A549 (cell line): Measurements from ENCODE around the gene IFITM2. TPM values are rescaled to one million over a fixed set of nuclear protein-coding genes. Genes with fewer than 3 reads are reported as not detected.

Source experiments
- ATAC-seq, 2 experiments: fragments of 200-7000 bp in 1 of 2; fragments of >200 bp in 1 of 2; cut with Nextera tagmentation in 1 of 2; cut with Tn5 transposase in 1 of 2; 3 replicates each; pipeline versions ENCODE4 v1.8.0 to v1.9.1; 2018 to 2020; ENCODE audit warnings: mild to moderate bottlenecking in 1 of 2, moderate library complexity in 1 of 2
- CTCF ChIA-PET: fragments of 300-600 bp; sonication (Branson Sonifier 250); formaldehyde crosslinking; extraction: SDS; loops from one replicate; lab custom pipeline; 2021; ENCODE audit warnings: antibody characterized with exemption, inconsistent platforms; lab: Yijun Ruan, JAX
- POLR2A ChIA-PET: fragments of 350-600 bp; formaldehyde crosslinking; extraction: SDS; loops from one replicate; lab custom pipeline; 2021; ENCODE audit warnings: antibody characterized with exemption, inconsistent platforms; lab: Yijun Ruan, JAX
- DNase-seq, 2 experiments: peaks; one replicate each; pipeline versions ENCODE4 v3.0.0 to v3.0.0-alpha.2; 2011 to 2016; ENCODE audit warnings: low read depth in 1 of 2, low spot score in 1 of 2
- FAIRE-seq: peaks from 2 replicates; lab custom pipeline; 2011; peaks lifted over from hg19 to GRCh38; lab: Jason Lieb, UNC
- H3K27ac ChIP-seq, 2 experiments: fragments of >200 bp; sonication (Bioruptor Twin); formaldehyde crosslinking; 3 replicates each; pipeline ENCODE4 v1.5.1; 2016 to 2017
- H3K4me1 ChIP-seq: fragments of >200 bp; sonication (Bioruptor Twin); formaldehyde crosslinking; 3 replicates; pipeline ENCODE4 v1.6.1; 2016
- H3K4me2 ChIP-seq: fragments of >200 bp; sonication (Bioruptor Twin); formaldehyde crosslinking; 3 replicates; pipeline ENCODE4 v1.6.1; 2016
- H3K4me3 ChIP-seq: fragments of >200 bp; sonication (Bioruptor Twin); formaldehyde crosslinking; 3 replicates; pipeline ENCODE4 v1.5.1; 2016
- H3K9me3 ChIP-seq: fragments of >200 bp; sonication (Bioruptor Twin); formaldehyde crosslinking; 3 replicates; pipeline ENCODE4 v1.6.1; 2016
- BCL3 ChIP-seq: fragments of >200 bp; sonication (Bioruptor Twin); formaldehyde crosslinking; IDR thresholded peaks from 3 replicates; pipeline ENCODE4 v1.6.1; 2016
- BHLHE40 ChIP-seq: IDR thresholded peaks from 2 replicates; pipeline ENCODE4 v1.6.1; 2012; ENCODE audit warnings: low read depth, low read length, inconsistent platforms
- CBX2 ChIP-seq: fragments of 200-600 bp; sonication (generic); IDR thresholded peaks from 2 replicates; pipeline ENCODE4 v1.6.1; 2016; ENCODE audit warnings: low read depth, mild to moderate bottlenecking, borderline replicate concordance
- CBX8 ChIP-seq: fragments of 200-600 bp; sonication (generic); IDR thresholded peaks from 2 replicates; pipeline ENCODE4 v1.6.1; 2016
- CEBPB ChIP-seq, 2 experiments: fragments of >200 bp in 1 of 2; sonication (Bioruptor Twin) in 1 of 2; formaldehyde crosslinking in 1 of 2; IDR thresholded peaks; 2 replicates each; pipeline ENCODE4 v1.6.1; 2012 to 2016
- CHD2 ChIP-seq: fragments of 150-350 bp; IDR thresholded peaks from 2 replicates; pipeline ENCODE4 v1.6.1; 2014; ENCODE audit warnings: low read length; ENCODE audit not compliant: partially characterized antibody
- ESRRA ChIP-seq: fragments of 150-350 bp; IDR thresholded peaks from 2 replicates; pipeline ENCODE4 v1.6.1; 2014; ENCODE audit warnings: mild to moderate bottlenecking, low read length, borderline replicate concordance
- FOSB ChIP-seq: fragments of 250-450 bp; sonication (Bioruptor Pico); IDR thresholded peaks from 2 replicates; pipeline ENCODE4 v1.5.0; 2020; ENCODE audit warnings: mild to moderate bottlenecking, moderate library complexity
- HDAC2 ChIP-seq: fragments of 200-600 bp; sonication (generic); IDR thresholded peaks from 2 replicates; pipeline ENCODE4 v1.6.1; 2016
- HEYL ChIP-seq: fragments of 250-450 bp; sonication (Bioruptor Pico); IDR thresholded peaks from 2 replicates; pipeline ENCODE4 v1.8.0; 2021; ENCODE audit warnings: mild to moderate bottlenecking, moderate library complexity
- HMGXB4 ChIP-seq: fragments of 250-450 bp; sonication (Bioruptor Pico); IDR thresholded peaks from 2 replicates; pipeline ENCODE4 v1.5.0; 2021; ENCODE audit warnings: mild to moderate bottlenecking, moderate library complexity, borderline replicate concordance
- KDM1A ChIP-seq: fragments of 200-600 bp; sonication (generic); IDR thresholded peaks from 2 replicates; pipeline ENCODE4 v1.6.1; 2016; ENCODE audit warnings: low read depth, mild to moderate bottlenecking
- KDM5A ChIP-seq: fragments of 200-600 bp; sonication (generic); IDR thresholded peaks from 2 replicates; pipeline ENCODE4 v1.6.1; 2016; ENCODE audit warnings: antibody characterized with exemption, mild to moderate bottlenecking
- MAFK ChIP-seq: fragments of 450-650 bp; IDR thresholded peaks from 2 replicates; pipeline ENCODE4 v1.6.1; 2014; ENCODE audit not compliant: partially characterized antibody
- MAX ChIP-seq: IDR thresholded peaks from 2 replicates; pipeline ENCODE4 v1.6.1; 2012
- MAZ ChIP-seq: fragments of 150-350 bp; IDR thresholded peaks from 2 replicates; pipeline ENCODE4 v1.6.1; 2014; ENCODE audit warnings: antibody characterized with exemption, low read depth, low read length, borderline replicate concordance
- MYC ChIP-seq: IDR thresholded peaks from 2 replicates; pipeline ENCODE4 v1.6.1; 2012; ENCODE audit warnings: mild to moderate bottlenecking, inconsistent platforms, low read length, improper control_type of control experiment, borderline replicate concordance
- NFE2L2 ChIP-seq: fragments of 150-350 bp; conservative IDR thresholded peaks from 2 replicates; pipeline ENCODE4 v1.6.1; 2014; ENCODE audit warnings: low read length
- NPAS2 ChIP-seq: fragments of 250-450 bp; sonication (Bioruptor Pico); IDR thresholded peaks from 2 replicates; pipeline ENCODE4 v1.8.0; 2022; ENCODE audit warnings: mild to moderate bottlenecking, moderate library complexity, borderline replicate concordance
- RNF2 ChIP-seq: fragments of 200-600 bp; sonication (generic); IDR thresholded peaks from 2 replicates; pipeline ENCODE4 v1.6.1; 2016; ENCODE audit warnings: low read depth, mild to moderate bottlenecking, antibody characterized with exemption, moderate library complexity, borderline replicate concordance
- SREBF2 ChIP-seq: fragments of 450-650 bp; IDR thresholded peaks from 2 replicates; pipeline ENCODE4 v1.6.1; 2014; ENCODE audit warnings: mild to moderate bottlenecking, moderate library complexity
- USF2 ChIP-seq: fragments of 450-650 bp; IDR thresholded peaks from 2 replicates; pipeline ENCODE4 v1.6.1; 2014; ENCODE audit warnings: antibody characterized with exemption
- ZNF302 ChIP-seq: fragments of 250-450 bp; sonication (Bioruptor Pico); IDR thresholded peaks from 2 replicates; pipeline ENCODE4 v1.9.0; 2021; ENCODE audit warnings: inconsistent platforms, mild to moderate bottlenecking, moderate library complexity
- ZSCAN20 ChIP-seq: fragments of 250-450 bp; sonication (Bioruptor Pico); IDR thresholded peaks from 2 replicates; pipeline ENCODE4 v1.8.0; 2022; ENCODE audit warnings: mild to moderate bottlenecking, moderate library complexity
- WGBS: methylation state at CpG from one replicate; pipeline ENCODE4 v1.1.6; 2017; ENCODE audit errors: missing lambda C conversion rate; 5-methylcytosine and 5-hydroxymethylcytosine counted together
- polyA plus RNA-seq, 4 experiments: library from polyadenylated mRNA; depleted of rRNA in 3 of 4; stranded (reverse); fragments of >200 nt; fragmentation: RNase III in 1 of 4; extraction: RNeasy Plus Mini Kit Qiagen cat#74134 plus additional on column Dnase treatment in 1 of 4; gene quantifications; 2 replicates in 3 of 4; 3 replicates in 1 of 4; pipeline ENCODE4 v1.2.3, GENCODE V29; 2011 to 2017

Gene IFITM2
- polyA plus RNA-seq, 2 of the 4 experiments (the other 2 are of a cell fraction): 36.4 to 43.6 TPM

- no peak for ATAC-seq
- Histone ChIP-seq H3K4me3 (no peak overlapping the region), H3K4me1 (peaks cover 7% of the 10 kb centered on the region), H3K9me3 (no peaks in the 10 kb centered on the region; the same call in 2 of the 3 replicates), H3K4me2 (no peak overlapping the region), H3K27ac (no peak overlapping the region)
- TF ChIP-seq KDM5A (no peak), HMGXB4 (CRISPR knock-in tag) (no peak), FOSB (no peak), MYC (no peak), HEYL (CRISPR knock-in tag) (no peak)
- DNase-seq: no peak
- ChIA-PET POLR2A (no interaction called here), CTCF (interaction anchor here (0.8 to 2.4 kb wide), 4 partner anchors 9 to 77 kb away, joined by 3 to 9 read pairs (median 4); no protein-coding TSS in a partner anchor)
- no peak for FAIRE-seq
- 84% methylated on average over 8 of the region's 8 CpGs for WGBS
These were observed 36.3 kb upstream of the IFITM2 start for GRCh38 chr11:271319-271715.

- Histone ChIP-seq H3K4me1 (peaks cover 7% of the 10 kb centered on the region), H3K9me3 (no peaks in the 10 kb centered on the region; the same call in 2 of the 3 replicates), H3K27ac (no peak overlapping the region), H3K4me3 (no peak overlapping the region), H3K4me2 (no peak overlapping the region)
- ChIA-PET CTCF (interaction anchor here (0.9 to 2.4 kb wide), 2 partner anchors 22 to 33 kb away, joined by 4 to 9 read pairs; no protein-coding TSS in a partner anchor), POLR2A (no interaction called here)
- ATAC-seq: no peak
- 65% methylated on average over 22 of the region's 22 CpGs for WGBS
- no peak for TF ChIP-seq NFE2L2
- TF ChIP-seq SREBF2: no peak
- no peak for TF ChIP-seq ZNF302
- no peak for TF ChIP-seq KDM1A
- no peak for FAIRE-seq
- no peak for DNase-seq
These were observed 35.3 kb upstream of the IFITM2 start for GRCh38 chr11:272195-272930.

- FAIRE-seq: no peak
- no peak for ATAC-seq
- TF ChIP-seq CEBPB (IDR thresholded peaks at IDR 0.05) (no peak), NPAS2 (no peak), SREBF2 (no peak), HDAC2 (no peak), USF2 (no peak), CBX8 (no peak), NFE2L2 (no peak), ESRRA (no peak), ZSCAN20 (CRISPR knock-in tag) (no peak), MAZ (no peak), HMGXB4 (CRISPR knock-in tag) (no peak), FOSB (no peak), CHD2 (no peak), CBX2 (no peak), BCL3 (no peak), MAX (no peak), MAFK (no peak), RNF2 (no peak), BHLHE40 (no peak)
- CTCF ChIA-PET: no interaction called here
- Histone ChIP-seq H3K27ac (no peak overlapping the region), H3K9me3 (no peaks in the 10 kb centered on the region; the same call in 2 of the 3 replicates), H3K4me1 (peaks cover 3% of the 10 kb centered on the region), H3K4me2 (no peak overlapping the region), H3K4me3 (no peak overlapping the region)
- POLR2A ChIA-PET: no interaction called here
- WGBS: 79% methylated on average over 6 of the region's 6 CpGs
- DNase-seq: no peak
These were observed 34.8 kb upstream of the IFITM2 start for GRCh38 chr11:272931-273198.
